Parathyroid adenoma (tissue), 2 donors: ENCODE measurements around the gene RPP30.

ENCODE experiments used
- H2AFZ ChIP-seq: fragments of 300-600 bp; sonication (generic); one replicate; pipeline ENCODE4 v1.7.0; 2017; ENCODE audit warnings: antibody characterized with exemption, mild to moderate bottlenecking
- H3K27ac ChIP-seq: fragments of 300-600 bp; sonication (generic); one replicate; pipeline ENCODE4 v1.7.0; 2017
- H3K27me3 ChIP-seq: fragments of 300-600 bp; sonication (generic); one replicate; pipeline ENCODE4 v1.7.0; 2017; ENCODE audit warnings: low read length; ENCODE audit not compliant: control insufficient read depth, insufficient read depth
- H3K36me3 ChIP-seq: fragments of 300-600 bp; sonication (generic); one replicate; pipeline ENCODE4 v1.7.0; 2017; ENCODE audit warnings: low read length; ENCODE audit not compliant: control insufficient read depth, insufficient read depth
- H3K4me1 ChIP-seq: fragments of 300-600 bp; sonication (generic); one replicate; pipeline ENCODE4 v1.7.0; 2017; ENCODE audit warnings: control low read depth
- H3K4me2 ChIP-seq: fragments of 300-600 bp; sonication (generic); one replicate; pipeline ENCODE4 v1.7.0; 2017; ENCODE audit warnings: low read length
- H3K4me3 ChIP-seq: fragments of 300-600 bp; sonication (generic); one replicate; pipeline ENCODE4 v1.7.0; 2017; ENCODE audit warnings: low read depth, low read length
- H3K79me2 ChIP-seq: fragments of 300-600 bp; sonication (generic); one replicate; pipeline ENCODE4 v1.7.0; 2017; ENCODE audit warnings: control low read depth
- H3K9ac ChIP-seq: fragments of 300-600 bp; sonication (generic); one replicate; pipeline ENCODE4 v1.7.0; 2017; ENCODE audit warnings: mild to moderate bottlenecking
- H3K9me3 ChIP-seq: fragments of 300-600 bp; sonication (generic); one replicate; pipeline ENCODE4 v1.7.0; 2017; ENCODE audit warnings: low read length; ENCODE audit not compliant: control insufficient read depth
- TF ChIP-seq, protein P1 (sequence below): fragments of 300-600 bp; sonication (generic); IDR thresholded peaks from one replicate; pipeline ENCODE4 v1.7.0; 2017; ENCODE audit warnings: antibody characterized with exemption, mild to moderate bottlenecking
- donor health status: primary hyperparathyroidism.

RPP30 gene

DNA sequence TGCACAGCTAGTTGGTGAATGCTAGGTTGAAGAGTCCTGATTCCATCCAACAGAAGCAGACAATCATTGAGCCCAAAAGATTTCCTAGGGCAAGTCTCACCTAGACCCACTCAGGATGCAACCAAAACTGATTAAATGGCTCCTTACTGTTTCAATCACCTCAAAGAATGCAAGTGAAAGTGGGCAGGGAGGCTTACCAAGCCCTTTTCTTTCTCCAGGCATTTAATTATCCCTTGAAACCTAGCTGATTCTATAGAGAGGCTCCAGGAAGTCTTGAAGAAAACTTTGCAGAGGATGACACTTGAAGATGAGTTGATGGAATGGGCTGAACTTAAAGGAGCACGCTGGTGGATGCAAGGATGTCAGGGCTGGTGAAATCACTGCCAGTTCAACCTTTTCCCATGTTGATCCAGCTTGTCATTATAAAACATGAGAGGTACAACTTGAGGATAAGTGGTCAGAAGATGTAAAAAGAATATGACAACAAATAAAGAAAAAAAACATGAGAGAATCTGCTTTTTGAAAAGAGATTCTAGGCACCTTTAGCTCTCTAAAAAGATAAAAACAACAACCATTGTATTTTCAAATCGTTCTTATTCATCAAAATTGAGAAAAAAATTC is 51.4 kb downstream of the RPP30 start:
- H3K4me1 ChIP-seq, result no peaks in the 10 kb centered on the region
- no peak overlapping the region for H2AFZ ChIP-seq
- TF ChIP-seq, protein P1, sequence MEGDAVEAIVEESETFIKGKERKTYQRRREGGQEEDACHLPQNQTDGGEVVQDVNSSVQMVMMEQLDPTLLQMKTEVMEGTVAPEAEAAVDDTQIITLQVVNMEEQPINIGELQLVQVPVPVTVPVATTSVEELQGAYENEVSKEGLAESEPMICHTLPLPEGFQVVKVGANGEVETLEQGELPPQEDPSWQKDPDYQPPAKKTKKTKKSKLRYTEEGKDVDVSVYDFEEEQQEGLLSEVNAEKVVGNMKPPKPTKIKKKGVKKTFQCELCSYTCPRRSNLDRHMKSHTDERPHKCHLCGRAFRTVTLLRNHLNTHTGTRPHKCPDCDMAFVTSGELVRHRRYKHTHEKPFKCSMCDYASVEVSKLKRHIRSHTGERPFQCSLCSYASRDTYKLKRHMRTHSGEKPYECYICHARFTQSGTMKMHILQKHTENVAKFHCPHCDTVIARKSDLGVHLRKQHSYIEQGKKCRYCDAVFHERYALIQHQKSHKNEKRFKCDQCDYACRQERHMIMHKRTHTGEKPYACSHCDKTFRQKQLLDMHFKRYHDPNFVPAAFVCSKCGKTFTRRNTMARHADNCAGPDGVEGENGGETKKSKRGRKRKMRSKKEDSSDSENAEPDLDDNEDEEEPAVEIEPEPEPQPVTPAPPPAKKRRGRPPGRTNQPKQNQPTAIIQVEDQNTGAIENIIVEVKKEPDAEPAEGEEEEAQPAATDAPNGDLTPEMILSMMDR, result no peak
- H3K79me2 ChIP-seq, result no peaks in the 10 kb centered on the region
- no peak overlapping the region for H3K27ac ChIP-seq
- H3K27me3 ChIP-seq, result no peaks in the 10 kb centered on the region
- no peaks in the 10 kb centered on the region for H3K36me3 ChIP-seq
- H3K9ac ChIP-seq, result no peak overlapping the region
- no peak overlapping the region for H3K4me2 ChIP-seq
- H3K9me3 ChIP-seq, result no peaks in the 10 kb centered on the region
- H3K4me3 ChIP-seq, result no peak overlapping the region

DNA sequence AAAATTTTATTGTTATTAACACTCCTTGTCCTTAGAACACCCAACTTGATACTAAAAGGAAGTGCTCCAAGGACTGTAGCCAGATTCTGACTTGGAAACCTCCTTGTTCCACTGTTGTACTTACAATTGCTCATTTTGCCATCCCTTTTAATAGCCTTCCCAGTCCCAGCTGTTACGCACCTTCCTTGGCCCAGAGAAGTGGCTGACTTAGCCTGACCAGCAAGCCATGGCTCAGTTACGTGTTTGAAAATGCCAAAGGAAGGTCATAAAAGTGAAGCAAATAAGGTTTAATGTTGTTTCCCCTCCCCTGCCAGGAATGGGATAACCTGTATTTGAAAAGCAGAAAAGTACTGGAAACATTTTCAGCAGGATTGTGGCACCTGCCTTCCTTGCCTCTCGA is 52.8 kb downstream of the RPP30 start:
- no peaks in the 10 kb centered on the region for H3K4me1 ChIP-seq
- no peak overlapping the region for H3K27ac ChIP-seq

DNA sequence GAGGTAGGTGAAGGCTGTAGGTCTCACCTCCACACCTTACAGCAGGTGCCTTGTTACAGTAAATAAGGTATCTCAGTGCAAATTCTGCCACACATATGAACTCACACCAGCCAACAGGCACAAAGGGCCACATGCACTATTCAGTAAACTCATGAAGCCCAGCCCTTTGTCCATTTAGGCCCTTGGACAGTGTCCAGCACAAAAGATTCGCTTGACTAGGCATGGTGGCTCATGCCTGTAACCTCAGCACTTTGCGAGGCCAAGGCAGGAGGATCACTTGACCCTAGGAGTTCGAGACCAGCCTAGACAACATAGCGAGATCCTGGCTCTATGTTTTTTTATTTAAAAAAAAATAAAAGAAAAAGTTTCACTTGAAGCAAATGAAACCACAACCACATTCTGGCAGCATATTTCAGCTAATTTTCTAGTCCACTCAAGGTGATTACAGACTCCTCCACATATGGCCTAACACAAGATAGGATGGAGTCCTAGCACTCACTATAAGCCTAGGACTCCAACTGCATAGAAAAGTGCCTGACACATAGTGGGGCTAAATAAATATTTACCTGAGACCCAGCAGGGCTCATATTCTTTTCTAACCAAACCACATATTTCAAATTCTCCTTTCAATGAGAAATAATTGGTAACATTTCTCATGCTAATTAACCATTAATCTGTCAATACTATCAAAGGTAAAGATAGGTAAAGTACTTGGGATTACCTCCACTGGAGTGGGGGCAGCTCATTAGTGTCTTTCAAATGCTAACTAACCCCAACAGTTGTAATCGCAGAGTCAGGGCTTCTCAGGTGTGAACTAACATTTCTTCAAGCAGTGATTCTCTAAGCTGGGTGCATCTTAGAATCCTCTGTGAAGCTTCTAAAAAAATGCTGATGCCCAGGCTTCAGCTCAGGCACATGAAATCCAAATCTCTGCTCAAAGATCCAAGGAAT is 53.6 kb downstream of the RPP30 start:
- Histone ChIP-seq H3K27me3 (no peaks in the 10 kb centered on the region), H3K79me2 (no peaks in the 10 kb centered on the region), H3K27ac (no peak overlapping the region), H3K4me3 (no peak overlapping the region), H3K4me2 (no peak overlapping the region), H3K4me1 (peaks cover 2% of the 10 kb centered on the region), H3K36me3 (no peaks in the 10 kb centered on the region), H2AFZ (no peak overlapping the region), H3K9me3 (no peaks in the 10 kb centered on the region), H3K9ac (no peak overlapping the region)
- TF ChIP-seq, protein P1, result no peak

More for the DNA sequence above, 52.8 kb downstream of the RPP30 start:
- Histone ChIP-seq H3K27me3 (no peaks in the 10 kb centered on the region), H3K36me3 (no peaks in the 10 kb centered on the region), H3K4me3 (no peak overlapping the region), H3K79me2 (no peaks in the 10 kb centered on the region), H3K9me3 (no peaks in the 10 kb centered on the region), H3K9ac (no peak overlapping the region), H2AFZ (no peak overlapping the region), H3K4me2 (no peak overlapping the region)
- TF ChIP-seq, protein P1, result no peak

DNA sequence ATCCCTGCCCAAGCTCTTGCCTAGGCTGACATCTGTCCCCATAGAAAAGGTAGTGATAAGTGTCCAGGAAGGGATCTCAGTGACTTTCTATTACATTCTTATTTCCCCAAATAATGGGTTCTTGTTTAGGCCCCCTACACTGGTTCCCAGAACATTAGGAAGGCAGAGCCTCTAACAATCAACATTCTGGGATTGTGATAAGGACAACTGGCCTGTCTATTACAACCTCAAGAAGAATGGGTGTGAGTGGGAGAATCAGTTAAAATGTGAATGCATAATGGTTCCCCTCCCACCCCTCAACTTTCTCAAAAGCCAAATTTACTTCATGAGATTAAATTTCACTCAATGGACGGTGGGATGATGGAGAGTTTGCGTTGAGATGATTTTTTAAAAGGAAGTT is 55.5 kb downstream of the RPP30 start:
- Histone ChIP-seq H3K9ac (no peak overlapping the region), H3K79me2 (no peaks in the 10 kb centered on the region), H3K4me1 (peaks cover 4% of the 10 kb centered on the region), H3K27ac (no peak overlapping the region), H3K4me2 (no peak overlapping the region), H3K36me3 (no peaks in the 10 kb centered on the region), H3K4me3 (no peak overlapping the region), H3K9me3 (no peaks in the 10 kb centered on the region), H2AFZ (no peak overlapping the region), H3K27me3 (no peaks in the 10 kb centered on the region)
- TF ChIP-seq, protein P1, result no peak
